T-helper 2 cell treated with Interferon-gamma antibody and Interleukin-4, amounts not matched to agents 5 μg/mL and 100 μg/mL, for 36 hours (primary cell): ENCODE results near the gene ANKRD10.
"Not testable (repeated sequence)": the region's sequence is repeated elsewhere in the genome, so short reads cannot be mapped to it uniquely, and the experiment has no call there.

Experiments
- DNase-seq: peaks from one replicate; pipeline ENCODE4 v3.0.0; 2021; ENCODE audit warnings: low spot score
- H3K27ac Mint-ChIP-seq: one replicate; pipeline ENCODE4 v1.8.0; 2021; ENCODE audit warnings: mild to moderate bottlenecking, mixed read lengths
- H3K27me3 Mint-ChIP-seq: one replicate; pipeline ENCODE4 v1.8.0; 2021; ENCODE audit warnings: low read depth, mixed read lengths
- H3K36me3 Mint-ChIP-seq: one replicate; pipeline ENCODE4 v1.8.0; 2021; ENCODE audit warnings: low read depth, mixed read lengths
- H3K4me1 Mint-ChIP-seq: one replicate; pipeline ENCODE4 v1.8.0; 2021; ENCODE audit warnings: low read depth, mixed read lengths
- H3K4me3 Mint-ChIP-seq: one replicate; pipeline ENCODE4 v1.8.0; 2022; ENCODE audit warnings: mild to moderate bottlenecking, moderate library complexity, mixed read lengths
- H3K9me3 Mint-ChIP-seq: one replicate; pipeline ENCODE4 v1.8.0; 2021; ENCODE audit warnings: mixed read lengths

Gene ANKRD10

DNA sequence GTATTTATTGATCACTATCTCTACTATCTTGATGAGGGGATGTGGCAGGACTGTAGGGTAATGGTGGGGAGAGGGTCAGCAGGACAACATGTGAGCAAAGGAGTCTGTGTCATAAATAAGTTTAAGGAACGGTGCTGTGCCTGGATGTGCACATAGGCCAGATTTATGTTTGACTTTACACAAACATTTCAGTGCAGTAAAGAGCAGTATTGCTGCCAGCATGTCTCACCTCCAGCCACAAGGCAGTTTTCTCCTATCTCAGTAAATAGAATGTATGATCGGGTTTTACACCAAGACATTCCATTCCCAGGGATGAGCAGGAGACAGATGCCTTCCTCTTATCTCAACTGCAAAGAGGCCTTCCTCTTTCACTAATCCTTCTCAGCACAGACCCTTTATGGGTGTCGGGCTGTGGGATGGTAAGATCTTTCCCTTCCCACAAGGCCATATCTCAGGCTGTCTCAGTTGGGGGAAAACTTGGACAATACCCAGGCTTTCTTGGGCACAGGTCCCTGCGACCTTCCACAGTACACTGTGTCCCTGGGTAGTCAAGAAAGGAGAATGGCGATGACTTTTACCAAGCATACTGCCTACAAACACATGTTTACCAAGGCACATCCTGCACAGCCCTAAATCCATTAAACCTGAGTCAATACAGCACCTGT is 77.3 kb downstream of the ANKRD10 start:
- DNase-seq, H3K27ac Mint-ChIP-seq: not testable (repeated sequence)
- H3K27me3 Mint-ChIP-seq: peaks cover 15% of the 10 kb centered on the region

DNA sequence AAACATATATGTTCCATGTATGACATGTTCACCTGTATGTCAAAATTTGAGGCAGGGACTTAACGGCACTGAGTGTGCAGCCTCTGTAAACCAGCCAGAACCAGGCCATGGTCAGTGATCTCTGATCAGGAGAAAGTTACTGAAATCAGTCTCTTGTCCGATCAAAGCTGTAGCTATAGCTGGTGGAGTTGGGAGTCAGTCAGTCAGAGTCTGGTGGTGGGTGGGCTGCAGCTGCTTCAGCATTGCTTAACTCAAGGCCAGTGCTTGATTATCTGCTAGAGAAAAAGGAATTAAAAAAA is 78.3 kb downstream of the ANKRD10 start:
- H3K4me3 Mint-ChIP-seq: no peak overlapping the region
- H3K27ac Mint-ChIP-seq: no peak overlapping the region
- H3K4me1 Mint-ChIP-seq: no peaks in the 10 kb centered on the region
- H3K27me3 Mint-ChIP-seq: peaks cover 11% of the 10 kb centered on the region
- no peaks in the 10 kb centered on the region for H3K36me3 Mint-ChIP-seq
- no peak for DNase-seq
- H3K9me3 Mint-ChIP-seq: no peaks in the 10 kb centered on the region

More for the DNA sequence above, 77.3 kb downstream of the ANKRD10 start:
- H3K4me3 Mint-ChIP-seq, H3K4me1 Mint-ChIP-seq, H3K9me3 Mint-ChIP-seq, H3K36me3 Mint-ChIP-seq: not testable (repeated sequence)

DNA sequence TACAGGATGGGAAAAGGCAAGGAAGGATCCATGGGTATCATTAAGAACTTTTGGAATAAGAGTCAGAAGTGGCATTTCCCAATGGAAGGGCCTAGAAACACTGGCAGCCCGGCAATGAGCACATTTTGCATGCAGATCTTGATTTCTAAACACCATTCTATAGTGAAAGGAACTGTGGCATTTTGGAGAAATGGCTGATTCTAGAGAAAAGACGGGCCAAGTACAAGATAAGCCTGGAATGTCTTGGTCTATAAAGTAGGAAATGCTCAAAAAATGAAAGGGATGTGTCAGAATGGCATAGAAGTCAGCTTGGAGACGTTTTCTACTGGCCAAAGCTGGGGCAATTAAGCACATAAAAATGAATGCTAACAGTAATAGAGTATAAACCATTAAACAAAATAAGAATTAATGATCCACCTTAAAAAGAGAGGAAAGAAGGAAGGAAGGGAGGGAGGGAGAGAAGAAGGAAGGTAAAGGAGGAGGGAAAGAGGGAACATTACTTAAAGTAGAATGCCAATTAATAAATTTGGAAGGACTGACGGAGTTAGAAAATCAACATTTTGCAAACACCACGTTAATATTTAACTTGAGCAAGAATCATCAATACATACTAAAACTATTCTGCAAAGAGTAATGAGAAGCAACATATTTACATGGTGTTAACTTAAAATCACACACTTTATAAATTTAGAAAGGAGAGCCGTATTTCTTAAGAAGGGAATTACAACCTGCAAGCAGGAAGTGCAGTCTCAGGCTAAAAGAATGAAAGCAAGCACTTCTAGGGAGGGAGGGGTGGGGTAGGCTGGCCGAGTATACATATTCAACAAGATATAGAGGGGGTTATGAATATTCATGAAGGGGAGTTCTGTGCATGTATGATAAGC is 78.9 kb downstream of the ANKRD10 start:
- H3K4me3 Mint-ChIP-seq: no peak overlapping the region
- DNase-seq: no peak
- no peaks in the 10 kb centered on the region for H3K4me1 Mint-ChIP-seq
- no peak overlapping the region for H3K27ac Mint-ChIP-seq
- H3K9me3 Mint-ChIP-seq: no peaks in the 10 kb centered on the region
- no peaks in the 10 kb centered on the region for H3K36me3 Mint-ChIP-seq
- H3K27me3 Mint-ChIP-seq: peaks cover 8% of the 10 kb centered on the region

DNA sequence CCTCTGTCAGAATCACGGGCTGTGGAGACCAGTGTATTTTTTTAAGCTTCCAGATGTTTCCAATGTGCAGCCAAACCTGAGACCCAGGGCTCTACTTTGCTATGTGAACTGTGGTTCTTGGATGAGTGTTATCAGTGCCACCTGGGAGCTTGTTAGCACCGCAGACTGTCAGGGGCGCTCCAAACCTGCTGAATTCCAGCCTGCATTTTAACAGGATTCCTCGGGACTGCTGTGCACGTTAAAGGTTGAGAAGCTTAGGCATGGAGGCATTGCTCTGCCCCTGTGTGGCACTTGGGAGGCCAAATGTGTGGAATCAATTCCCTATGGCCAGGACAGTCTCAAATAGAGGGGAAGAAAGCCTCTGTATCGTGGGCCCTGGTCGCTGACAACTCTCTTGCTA is 80.3 kb downstream of the ANKRD10 start:
- Mint-ChIP-seq H3K4me3 (no peak overlapping the region), H3K9me3 (no peaks in the 10 kb centered on the region), H3K27me3 (peaks cover 7% of the 10 kb centered on the region), H3K27ac (no peak overlapping the region), H3K4me1 (no peaks in the 10 kb centered on the region), H3K36me3 (no peaks in the 10 kb centered on the region)
- no peak for DNase-seq

DNA sequence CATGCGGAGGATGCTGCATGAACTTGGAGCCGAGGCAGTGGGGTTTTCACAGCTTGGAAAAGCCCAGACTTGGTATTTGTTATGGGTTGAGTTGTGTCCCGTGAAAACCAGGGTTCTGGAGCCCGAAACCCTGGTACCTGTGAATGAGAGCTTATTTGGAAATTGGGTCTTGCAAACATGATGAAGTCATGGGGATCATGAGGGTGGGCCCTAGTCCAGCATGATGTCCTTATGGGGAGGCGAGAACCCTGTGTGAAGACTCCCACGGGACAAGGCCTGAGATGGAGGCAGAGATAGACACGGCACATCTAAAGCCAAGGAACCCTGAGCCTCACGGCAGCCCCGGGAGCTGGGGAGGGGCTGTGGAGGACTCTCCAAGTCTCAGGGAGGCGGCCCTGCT is 82.3 kb downstream of the ANKRD10 start:
- DNase-seq: no peak
- Mint-ChIP-seq H3K4me1 (no peaks in the 10 kb centered on the region), H3K27ac (no peak overlapping the region), H3K9me3 (no peaks in the 10 kb centered on the region), H3K4me3 (no peak overlapping the region), H3K36me3 (no peaks in the 10 kb centered on the region), H3K27me3 (peaks cover 5% of the 10 kb centered on the region)

DNA sequence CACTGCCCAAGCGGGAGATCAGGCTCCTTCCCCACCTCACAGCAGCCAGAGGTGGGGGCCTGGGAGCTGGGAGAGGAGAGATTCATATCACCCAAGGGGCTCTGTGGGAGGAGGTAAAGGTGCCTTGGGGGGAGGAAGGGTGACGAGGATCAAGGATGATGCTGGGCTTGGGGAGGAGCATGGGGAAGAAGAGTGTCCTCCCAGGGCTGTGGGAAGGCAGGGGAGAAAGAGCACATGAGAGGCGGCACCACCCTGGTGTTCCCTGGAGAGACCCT is 82.7 kb downstream of the ANKRD10 start:
- Mint-ChIP-seq H3K4me1 (no peaks in the 10 kb centered on the region), H3K9me3 (no peaks in the 10 kb centered on the region), H3K4me3 (no peak overlapping the region), H3K36me3 (no peaks in the 10 kb centered on the region), H3K27ac (no peak overlapping the region), H3K27me3 (peaks cover 2% of the 10 kb centered on the region)
- DNase-seq: no peak

DNA sequence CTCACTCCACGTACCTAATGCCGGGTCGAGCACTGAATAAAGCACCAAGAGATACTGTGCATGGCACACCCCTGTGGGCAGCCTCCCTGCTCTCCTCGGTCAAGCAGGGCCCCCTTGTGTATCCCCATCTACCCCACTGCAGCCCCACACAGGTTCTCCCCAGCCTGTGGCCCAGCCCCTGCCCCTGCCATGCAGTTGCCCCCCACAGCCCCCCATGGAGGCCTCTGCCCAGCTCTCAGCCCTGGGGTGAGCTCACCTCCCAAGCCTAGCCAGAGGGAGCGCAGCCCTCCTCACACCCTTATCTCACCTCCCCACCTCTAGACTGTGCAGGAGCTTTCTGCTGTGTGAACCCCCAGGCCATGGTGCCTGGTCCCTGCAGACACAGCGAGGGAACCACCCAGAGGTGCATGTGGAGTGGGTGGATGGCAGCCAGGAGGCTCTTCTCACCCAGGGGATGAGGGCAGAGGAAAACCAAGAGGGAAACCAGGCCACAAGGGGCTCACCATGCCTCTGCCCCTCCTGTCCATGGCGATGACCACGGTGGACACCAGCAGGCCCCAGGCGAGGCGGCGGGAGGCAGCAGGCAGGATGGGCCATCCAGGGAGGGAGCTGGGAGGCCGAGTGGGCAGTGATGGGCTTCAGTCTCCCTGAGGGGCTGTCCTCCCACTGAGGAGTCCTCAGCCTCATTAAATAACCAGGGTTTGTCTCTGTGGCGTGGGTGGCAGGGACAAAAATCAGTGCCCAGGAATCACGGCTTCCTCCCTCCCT is 83.2 kb downstream of the ANKRD10 start:
- Mint-ChIP-seq H3K36me3 (no peaks in the 10 kb centered on the region), H3K27me3 (peaks cover 2% of the 10 kb centered on the region), H3K4me3 (no peak overlapping the region), H3K9me3 (no peaks in the 10 kb centered on the region), H3K4me1 (no peaks in the 10 kb centered on the region), H3K27ac (no peak overlapping the region)
- no peak for DNase-seq

DNA sequence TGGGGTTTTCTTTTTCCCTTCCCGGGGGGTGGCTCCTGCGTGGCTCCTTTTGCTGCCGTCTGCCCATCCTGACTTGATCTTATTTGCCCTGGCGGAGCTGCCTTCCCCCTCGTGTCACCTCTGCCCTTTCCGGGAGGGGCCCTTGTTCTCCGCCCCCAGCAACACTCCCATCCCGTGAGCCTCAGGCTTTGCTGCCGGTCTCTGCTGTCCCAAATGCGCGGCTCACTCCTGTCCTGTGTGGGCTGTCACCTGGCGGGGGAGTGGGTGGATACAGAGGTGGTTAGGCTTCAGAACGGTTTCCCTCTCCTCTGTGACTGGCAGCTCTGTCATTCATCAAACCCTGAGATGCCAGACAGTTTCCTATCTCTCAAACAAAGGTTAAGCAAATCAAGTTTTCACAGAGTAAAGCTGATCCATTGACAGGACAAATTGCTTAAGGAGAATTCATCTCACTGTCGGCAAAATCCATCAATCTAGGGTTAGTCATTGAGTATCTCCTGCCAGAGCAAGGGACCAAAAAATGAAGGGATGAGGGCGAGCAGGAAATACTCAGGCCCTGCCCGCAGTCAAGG is 84.0 kb downstream of the ANKRD10 start:
- Mint-ChIP-seq H3K27me3 (peaks cover 1% of the 10 kb centered on the region), H3K36me3 (no peaks in the 10 kb centered on the region), H3K4me1 (no peaks in the 10 kb centered on the region), H3K9me3 (no peaks in the 10 kb centered on the region), H3K27ac (no peak overlapping the region), H3K4me3 (no peak overlapping the region)
- no peak for DNase-seq

DNA sequence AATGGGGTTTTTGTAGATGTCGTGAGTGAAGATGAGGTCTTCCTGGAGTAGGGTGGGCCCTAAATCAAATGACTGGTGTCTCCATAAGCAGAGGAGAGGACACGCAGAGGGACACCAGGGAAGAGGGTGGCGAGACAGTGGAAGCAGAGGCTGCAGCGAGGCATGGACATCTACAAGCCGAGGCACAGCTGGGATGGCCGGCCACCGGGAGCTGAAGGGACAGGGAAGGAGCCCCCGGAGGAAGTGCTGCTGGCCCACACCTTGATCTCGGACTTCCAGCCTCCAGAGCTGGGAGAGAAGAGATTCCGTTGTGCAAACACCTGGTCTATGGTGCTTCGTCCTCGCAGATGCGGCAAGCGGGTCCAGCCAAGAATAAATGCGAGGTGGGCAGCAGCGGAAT is 84.5 kb downstream of the ANKRD10 start:
- Mint-ChIP-seq H3K9me3 (no peaks in the 10 kb centered on the region), H3K36me3 (no peaks in the 10 kb centered on the region), H3K27ac (no peak overlapping the region), H3K27me3 (no peaks in the 10 kb centered on the region), H3K4me1 (no peaks in the 10 kb centered on the region), H3K4me3 (no peak overlapping the region)
- no peak for DNase-seq

DNA sequence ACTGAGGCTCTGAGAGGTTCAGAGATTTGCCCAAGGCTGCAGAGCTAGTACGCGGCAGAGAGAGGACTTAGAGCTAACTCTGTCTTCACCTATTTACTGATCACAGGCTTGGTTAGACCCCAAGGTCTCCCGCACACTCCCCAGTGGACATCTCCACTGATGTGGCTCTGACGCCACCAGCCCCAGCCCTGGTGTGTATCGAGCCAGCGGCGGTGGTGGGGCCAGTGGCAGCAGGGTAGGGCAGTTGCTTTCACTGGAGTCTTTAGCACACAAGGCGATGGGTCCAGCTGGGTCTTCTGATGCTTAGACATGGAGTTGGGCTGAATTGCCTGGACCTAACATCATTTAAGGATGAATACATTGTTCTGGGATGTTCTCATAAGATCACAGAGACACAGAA is 85.4 kb downstream of the ANKRD10 start:
- Mint-ChIP-seq H3K9me3 (no peaks in the 10 kb centered on the region), H3K4me1 (no peaks in the 10 kb centered on the region), H3K36me3 (no peaks in the 10 kb centered on the region), H3K4me3 (no peak overlapping the region), H3K27me3 (no peaks in the 10 kb centered on the region), H3K27ac (no peak overlapping the region)
- DNase-seq: no peak

DNA sequence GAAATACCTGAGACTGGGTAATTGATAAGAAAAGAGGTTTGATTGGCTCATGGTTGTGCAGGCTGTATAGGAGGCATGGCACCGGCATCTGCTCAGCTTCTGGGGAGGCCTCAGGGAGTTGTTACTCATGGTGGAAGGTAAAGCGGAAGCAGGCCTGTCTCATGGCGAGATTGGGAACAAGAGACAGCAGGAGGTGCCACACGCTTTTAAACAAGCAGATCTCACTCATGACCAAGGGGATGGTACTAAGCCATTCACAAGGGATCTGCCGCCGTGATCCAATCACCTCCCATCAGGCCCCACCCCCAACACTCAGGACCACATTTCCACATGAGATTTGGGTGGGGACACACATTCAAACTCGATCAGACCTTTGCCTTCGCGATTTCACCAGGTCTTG is 86.2 kb downstream of the ANKRD10 start:
- H3K4me1 Mint-ChIP-seq: no peaks in the 10 kb centered on the region
- no peak overlapping the region for H3K27ac Mint-ChIP-seq
- no peak overlapping the region for H3K4me3 Mint-ChIP-seq
- H3K36me3 Mint-ChIP-seq: no peaks in the 10 kb centered on the region
- no peaks in the 10 kb centered on the region for H3K27me3 Mint-ChIP-seq
- DNase-seq: no peak
- no peaks in the 10 kb centered on the region for H3K9me3 Mint-ChIP-seq
